Activated CD4-positive, alpha-beta T cell treated with anti-CD3 and anti-CD28 coated beads, Interleukin-2, amount 10 ng/mL, durations not matched to agents 24 days and 14 days (primary cell): ENCODE data around the gene PLD4. TPM values are rescaled to one million over a fixed set of nuclear protein-coding genes. Genes with fewer than 3 reads are reported as not detected.

ENCODE experiments used
- DNase-seq: peaks from one replicate; pipeline ENCODE4 v3.0.0; 2022
- H3K27ac Mint-ChIP-seq: one replicate; pipeline ENCODE4 v1.8.0; 2022; ENCODE audit warnings: mild to moderate bottlenecking, mixed read lengths
- H3K27me3 Mint-ChIP-seq: one replicate; pipeline ENCODE4 v1.8.0; 2022; ENCODE audit warnings: mixed read lengths
- H3K36me3 Mint-ChIP-seq: one replicate; pipeline ENCODE4 v1.8.0; 2022; ENCODE audit warnings: low read depth, mild to moderate bottlenecking, mixed read lengths
- H3K4me1 Mint-ChIP-seq: one replicate; pipeline ENCODE4 v1.8.0; 2021; ENCODE audit warnings: mixed read lengths
- H3K4me3 Mint-ChIP-seq: one replicate; pipeline ENCODE4 v1.8.0; 2022; ENCODE audit warnings: mild to moderate bottlenecking, moderate library complexity, mixed read lengths
- H3K9me3 Mint-ChIP-seq: one replicate; pipeline ENCODE4 v1.8.0; 2021; ENCODE audit warnings: mixed read lengths
- intact Hi-C: fragments of 100-400 bp; cut with micrococcal nuclease; formaldehyde crosslinking; loops from one replicate; pipeline ENCODE4 v1.15.1; 2023
- total RNA-seq: library from RNA; stranded (reverse); gene quantifications from 2 replicates; pipeline ENCODE4 v1.2.3, GENCODE V29; 2022

The PLD4 gene
- total RNA-seq, 1 donor from 2014 or later, result 0.21 TPM

DNA sequence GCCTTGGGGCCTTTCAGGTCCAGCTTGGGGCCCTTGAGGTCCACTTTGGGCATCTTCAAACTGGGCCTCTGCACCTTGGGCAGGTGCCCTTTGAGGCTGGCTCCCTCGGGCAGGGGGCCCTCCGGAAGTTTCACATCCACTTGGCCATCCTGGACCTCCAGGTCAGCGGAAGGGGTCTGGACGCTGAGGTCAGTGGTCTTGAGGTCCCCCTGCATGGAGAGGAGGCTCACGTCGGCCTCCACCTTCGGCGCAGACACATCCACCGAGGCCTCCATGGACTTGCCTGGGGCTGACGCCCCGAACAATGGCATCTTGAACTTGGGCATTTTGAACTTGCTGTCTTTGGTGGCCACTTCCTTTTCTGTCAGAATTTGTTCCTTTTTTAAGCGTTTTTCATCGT is 28.4 kb downstream of the PLD4 start:
- Mint-ChIP-seq H3K9me3 (no peaks in the 10 kb centered on the region), H3K36me3 (no peaks in the 10 kb centered on the region), H3K27ac (no peak overlapping the region), H3K27me3 (peaks cover 3% of the 10 kb centered on the region), H3K4me3 (no peak overlapping the region), H3K4me1 (no peaks in the 10 kb centered on the region)
- intact Hi-C loops, result no loop called here
- no peak for DNase-seq

- H3K27me3 Mint-ChIP-seq, result peaks cover 6% of the 10 kb centered on the region
- H3K4me1 Mint-ChIP-seq, result no peaks in the 10 kb centered on the region
- H3K9me3 Mint-ChIP-seq, result no peaks in the 10 kb centered on the region
These were observed 29.4 kb downstream of the PLD4 start for GRCh38 chr14:104953896-104954656.

GRCh38 chr14:104954746-104955395 is 30.2 kb downstream of the PLD4 start:
- no peaks in the 10 kb centered on the region for H3K36me3 Mint-ChIP-seq
- no peak for DNase-seq
- no peaks in the 10 kb centered on the region for H3K4me1 Mint-ChIP-seq
- no peak overlapping the region for H3K27ac Mint-ChIP-seq
- peaks cover 6% of the 10 kb centered on the region for H3K27me3 Mint-ChIP-seq
- intact Hi-C loops, result no loop called here
- H3K4me3 Mint-ChIP-seq, result no peak overlapping the region
- no peaks in the 10 kb centered on the region for H3K9me3 Mint-ChIP-seq

More at GRCh38 chr14:104953896-104954656, 29.4 kb downstream of the PLD4 start:
- Mint-ChIP-seq H3K4me3 (no peak overlapping the region), H3K27ac (no peak overlapping the region), H3K36me3 (no peaks in the 10 kb centered on the region)
- intact Hi-C loops, result no loop called here
- no peak for DNase-seq

DNA sequence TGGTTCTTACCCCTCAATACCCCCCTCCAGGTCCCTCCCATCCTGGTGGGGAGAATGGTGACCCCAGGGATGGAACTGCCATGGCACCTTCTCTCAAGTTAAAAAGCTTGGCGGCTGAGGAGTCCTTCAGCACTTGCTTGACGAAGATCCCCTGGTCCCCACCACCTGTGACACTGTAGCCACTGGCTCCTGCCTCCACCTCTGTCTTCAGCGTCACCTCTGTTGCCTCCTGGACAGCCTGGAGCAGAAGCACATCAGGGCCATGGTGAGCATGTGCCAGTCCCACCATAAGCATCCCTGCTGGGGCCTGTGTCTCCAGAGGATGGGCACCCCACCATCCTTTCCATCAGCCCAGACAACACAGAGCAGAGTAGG is 30.7 kb downstream of the PLD4 start:
- intact Hi-C loops, result no loop called here

DNA sequence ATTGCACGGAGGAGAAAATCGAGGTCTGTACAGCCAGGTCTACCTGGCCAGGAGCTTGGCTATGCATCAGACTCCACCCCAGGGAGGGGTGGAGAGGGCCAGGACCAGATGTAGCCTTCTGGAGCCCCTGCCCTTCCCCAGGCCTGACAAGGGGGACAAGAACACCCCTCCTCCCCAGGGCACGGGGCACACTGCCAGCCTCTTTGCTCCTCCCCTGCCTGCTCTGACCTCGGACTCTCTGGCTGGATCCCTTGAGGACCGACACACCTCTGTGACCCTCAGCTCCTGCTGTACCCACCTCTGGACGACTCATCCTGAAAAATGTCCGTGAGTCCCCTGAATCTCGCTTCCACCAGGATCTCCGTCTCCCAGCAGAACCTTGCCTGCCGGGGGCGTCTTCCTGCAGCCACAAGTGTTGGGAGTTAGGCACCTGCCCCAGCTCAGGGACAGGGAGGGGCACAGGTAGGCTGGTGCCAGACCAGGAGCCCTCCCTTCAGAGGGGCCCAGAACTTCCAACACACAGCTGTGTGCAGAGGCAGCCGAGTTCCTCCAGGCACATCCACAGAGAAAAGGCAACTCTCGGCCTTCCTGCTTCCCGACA is 31.7 kb downstream of the PLD4 start:
- Mint-ChIP-seq H3K36me3 (no peaks in the 10 kb centered on the region), H3K4me1 (no peaks in the 10 kb centered on the region), H3K9me3 (no peaks in the 10 kb centered on the region), H3K27me3 (peaks cover 12% of the 10 kb centered on the region), H3K27ac (no peak overlapping the region), H3K4me3 (no peak overlapping the region)
- no peak for DNase-seq
- intact Hi-C loops, result no loop called here

More for the DNA sequence above, 30.7 kb downstream of the PLD4 start:
- H3K36me3 Mint-ChIP-seq, result no peaks in the 10 kb centered on the region
- H3K27me3 Mint-ChIP-seq, result peaks cover 9% of the 10 kb centered on the region
- no peak for DNase-seq
- H3K27ac Mint-ChIP-seq, result no peak overlapping the region
- no peaks in the 10 kb centered on the region for H3K4me1 Mint-ChIP-seq
- no peak overlapping the region for H3K4me3 Mint-ChIP-seq
- no peaks in the 10 kb centered on the region for H3K9me3 Mint-ChIP-seq

GRCh38 chr14:104957146-104958113 is 32.8 kb downstream of the PLD4 start:
- H3K27me3 Mint-ChIP-seq, result peaks cover 12% of the 10 kb centered on the region
- no peaks in the 10 kb centered on the region for H3K4me1 Mint-ChIP-seq
- no peaks in the 10 kb centered on the region for H3K36me3 Mint-ChIP-seq
- H3K27ac Mint-ChIP-seq, result no peak overlapping the region
- no peak overlapping the region for H3K4me3 Mint-ChIP-seq
- no peaks in the 10 kb centered on the region for H3K9me3 Mint-ChIP-seq
- no peak for DNase-seq
- intact Hi-C loops, result no loop called here

- intact Hi-C loops, result no loop called here
- H3K4me3 Mint-ChIP-seq, result no peak overlapping the region
- no peaks in the 10 kb centered on the region for H3K36me3 Mint-ChIP-seq
- no peak for DNase-seq
- H3K27ac Mint-ChIP-seq, result no peak overlapping the region
- H3K27me3 Mint-ChIP-seq, result peaks cover 23% of the 10 kb centered on the region
- no peaks in the 10 kb centered on the region for H3K9me3 Mint-ChIP-seq
- H3K4me1 Mint-ChIP-seq, result no peaks in the 10 kb centered on the region
These were observed 39.9 kb downstream of the PLD4 start for GRCh38 chr14:104964546-104964945.

- intact Hi-C loops, result no loop called here
- Mint-ChIP-seq H3K4me1 (no peaks in the 10 kb centered on the region), H3K4me3 (no peak overlapping the region), H3K36me3 (no peaks in the 10 kb centered on the region), H3K27ac (no peak overlapping the region), H3K9me3 (no peaks in the 10 kb centered on the region), H3K27me3 (peaks cover 17% of the 10 kb centered on the region)
- no peak for DNase-seq
These were observed 41.0 kb downstream of the PLD4 start for GRCh38 chr14:104965561-104966231.

GRCh38 chr14:104966261-104966865 is 41.7 kb downstream of the PLD4 start:
- Mint-ChIP-seq H3K27me3 (peaks cover 17% of the 10 kb centered on the region), H3K9me3 (no peaks in the 10 kb centered on the region), H3K4me1 (no peaks in the 10 kb centered on the region), H3K27ac (no peak overlapping the region), H3K4me3 (no peak overlapping the region), H3K36me3 (no peaks in the 10 kb centered on the region)
- intact Hi-C loops, result no loop called here
- DNase-seq, result no peak

GRCh38 chr14:104966981-104967385 is 42.3 kb downstream of the PLD4 start:
- Mint-ChIP-seq H3K27ac (no peak overlapping the region), H3K4me1 (no peaks in the 10 kb centered on the region), H3K9me3 (no peaks in the 10 kb centered on the region), H3K4me3 (no peak overlapping the region), H3K27me3 (peaks cover 17% of the 10 kb centered on the region), H3K36me3 (no peaks in the 10 kb centered on the region)
- no peak for DNase-seq
- intact Hi-C loops, result no loop called here

- Mint-ChIP-seq H3K4me3 (no peak overlapping the region), H3K4me1 (no peaks in the 10 kb centered on the region), H3K36me3 (no peaks in the 10 kb centered on the region), H3K27me3 (peaks cover 17% of the 10 kb centered on the region), H3K27ac (no peak overlapping the region), H3K9me3 (no peaks in the 10 kb centered on the region)
- intact Hi-C loops, result no loop called here
- DNase-seq, result no peak
These were observed 42.9 kb downstream of the PLD4 start for GRCh38 chr14:104967386-104968152.

- Mint-ChIP-seq H3K4me1 (no peaks in the 10 kb centered on the region), H3K9me3 (no peaks in the 10 kb centered on the region), H3K4me3 (no peak overlapping the region), H3K36me3 (no peaks in the 10 kb centered on the region), H3K27me3 (peaks cover 15% of the 10 kb centered on the region), H3K27ac (no peak overlapping the region)
- DNase-seq, result no peak
- intact Hi-C loops, result no loop called here
These were observed 43.5 kb downstream of the PLD4 start for GRCh38 chr14:104968153-104968527.
